ENCODE data around the gene ARMH4. TPM values are rescaled to one million over a fixed set of nuclear protein-coding genes. Genes with fewer than 3 reads are reported as not detected.

The ARMH4 gene
- total RNA-seq, 2 experiments from 2014 or later = 0.06 TPM; not detected in 1

DNA sequence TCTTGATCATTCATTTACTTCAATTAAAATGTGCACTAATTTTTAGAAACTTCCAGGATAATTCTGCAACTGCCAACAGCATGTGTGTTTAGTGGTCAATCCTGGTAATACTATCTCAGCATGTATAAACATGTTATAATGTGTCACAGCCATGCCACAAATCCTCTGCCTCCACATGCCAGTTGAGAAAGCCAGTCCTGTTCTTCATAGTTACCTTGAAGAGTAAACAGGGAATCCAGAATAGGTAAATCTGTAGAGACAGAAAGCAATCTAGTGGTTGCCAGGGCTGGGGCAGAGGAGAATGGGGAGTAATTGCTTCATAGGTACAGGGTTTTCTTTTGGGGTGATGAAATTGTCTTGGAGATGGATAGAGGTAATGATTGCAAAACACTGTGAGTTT is 85.9 kb downstream of the ARMH4 start:
- ChIA-PET CTCF (no interaction called here), POLR2A (no interaction called here)

DNA sequence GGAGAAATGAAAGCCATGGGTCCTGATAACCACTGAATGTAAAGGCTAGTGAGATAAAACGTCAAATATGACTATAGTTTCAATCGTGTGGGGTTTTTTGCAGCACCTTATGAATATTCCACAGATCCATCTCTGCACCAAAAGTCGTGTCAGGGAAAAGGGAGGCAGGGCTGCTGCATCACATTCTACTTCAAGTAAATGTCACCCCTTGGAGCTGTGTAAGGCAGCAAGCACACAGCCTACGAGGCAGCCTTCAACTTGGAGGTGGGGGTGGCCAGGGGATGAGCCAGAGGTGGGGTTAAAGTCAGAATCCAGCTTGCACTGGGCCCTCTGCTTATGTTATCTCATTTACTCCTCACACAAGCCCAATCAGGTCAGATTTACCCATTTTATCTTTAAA is 90.4 kb downstream of the ARMH4 start:
- ChIA-PET CTCF (interaction anchor here (1.7 kb wide), 1 partner anchor 12 kb away, joined by 5 read pairs; no protein-coding TSS in a partner anchor), POLR2A (no interaction called here)

DNA sequence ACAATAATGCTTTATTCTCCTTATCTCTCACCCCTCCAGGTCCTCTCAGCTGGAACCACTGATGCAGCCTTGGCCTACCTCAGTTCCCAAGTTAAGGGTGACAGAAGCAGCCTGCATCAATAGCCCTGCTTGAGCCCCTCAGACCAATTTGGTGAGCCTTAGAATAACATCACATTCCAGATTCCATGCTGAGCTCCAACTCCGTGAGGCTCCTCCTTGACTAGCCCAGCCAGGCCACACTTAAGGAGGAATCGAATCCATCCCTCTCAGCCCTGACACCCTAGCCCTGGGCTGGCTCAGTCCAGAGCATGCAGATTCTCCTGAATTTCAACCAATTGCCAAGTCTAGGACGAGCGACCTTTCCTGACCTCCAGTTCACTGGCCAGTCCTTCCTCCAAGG is 91.1 kb downstream of the ARMH4 start:
- CTCF ChIA-PET = no interaction called here
- POLR2A ChIA-PET = no interaction called here

DNA sequence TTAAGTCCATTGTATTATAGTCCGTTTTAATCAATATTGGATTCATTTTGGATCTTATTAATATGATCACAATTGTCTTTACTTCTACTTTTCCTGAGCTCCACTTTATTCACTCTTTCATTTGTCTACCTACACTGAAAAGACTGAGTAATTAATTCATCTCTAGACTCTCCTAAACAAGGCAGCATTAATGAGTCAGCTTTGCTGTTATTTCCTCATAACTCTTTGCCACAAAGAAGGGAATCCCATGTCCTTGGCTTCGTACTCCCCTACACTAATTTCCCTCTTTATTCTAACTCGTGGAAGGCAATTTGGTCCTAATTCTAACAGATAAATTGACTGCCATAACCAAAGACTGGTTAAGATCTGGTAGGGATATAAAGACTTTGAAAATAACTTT is 91.9 kb downstream of the ARMH4 start:
- CTCF ChIA-PET = no interaction called here
- POLR2A ChIA-PET = no interaction called here

DNA sequence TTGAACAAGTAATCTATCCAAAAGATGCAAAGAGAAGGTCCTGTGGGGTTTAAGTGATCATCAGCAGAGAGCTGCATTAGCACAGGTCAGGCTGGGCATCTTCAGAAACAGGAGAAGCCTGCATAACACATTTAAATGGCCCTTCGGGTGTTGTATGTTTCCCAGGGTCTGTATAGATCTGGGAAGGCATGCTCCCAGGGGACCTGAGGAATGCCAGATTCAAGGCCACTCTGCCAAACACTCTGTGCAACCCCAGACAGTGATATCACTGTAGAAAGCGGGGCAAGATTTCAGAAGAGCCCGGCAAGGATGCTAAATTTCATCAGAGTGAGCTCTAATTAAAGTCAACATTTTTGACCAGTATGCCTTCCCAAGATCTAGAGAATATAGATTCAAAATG is 92.9 kb downstream of the ARMH4 start:
- CTCF ChIA-PET = no interaction called here
- POLR2A ChIA-PET = no interaction called here

DNA sequence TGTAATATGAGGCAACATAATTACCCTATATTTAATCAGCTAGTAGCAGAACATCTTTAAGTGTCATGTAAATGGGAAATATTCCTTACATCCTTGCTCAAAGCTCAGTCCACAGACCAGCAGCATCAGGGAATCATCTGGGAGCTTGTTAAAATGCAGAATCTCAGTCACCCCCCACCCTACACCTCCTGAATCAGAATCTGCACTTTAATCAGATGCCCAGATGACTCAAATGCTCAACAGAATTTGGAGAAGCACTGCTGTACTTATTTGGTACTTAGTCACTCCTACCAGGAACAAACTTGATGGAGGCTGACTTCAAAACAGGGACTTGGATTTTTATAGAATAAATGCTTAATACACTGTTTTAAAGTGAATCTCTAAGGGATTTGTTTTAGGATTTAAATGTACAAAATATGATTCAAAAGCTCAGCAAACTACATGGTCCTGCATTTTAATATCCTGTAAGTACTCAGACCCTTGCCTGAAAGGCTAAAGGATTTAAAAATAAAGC is 96.5 kb downstream of the ARMH4 start:
- ChIA-PET POLR2A (interaction anchor here (0.6 kb wide), 1 partner anchor 256 kb away, joined by 3 read pairs; no protein-coding TSS in a partner anchor), CTCF (no interaction called here)

DNA sequence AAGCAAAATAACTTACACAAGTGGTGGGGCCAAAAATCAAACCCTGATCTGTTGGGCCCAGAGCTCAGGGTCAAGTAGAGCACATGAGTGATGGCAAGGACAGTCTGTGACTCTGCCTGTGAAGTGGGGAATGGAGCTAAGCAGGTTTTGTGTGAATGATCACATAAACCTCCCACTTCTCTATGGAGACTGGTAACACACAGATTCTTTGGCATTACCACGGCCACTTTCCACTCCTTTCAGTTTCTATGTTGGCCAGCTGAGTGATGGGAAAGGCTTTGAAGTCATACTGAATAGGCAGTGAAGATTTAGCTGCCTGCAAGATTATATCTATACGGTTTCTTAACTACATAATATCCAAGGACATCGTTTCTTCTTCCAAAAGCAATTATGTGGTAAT is 97.9 kb downstream of the ARMH4 start:
- ChIA-PET CTCF (no interaction called here), POLR2A (no interaction called here)

DNA sequence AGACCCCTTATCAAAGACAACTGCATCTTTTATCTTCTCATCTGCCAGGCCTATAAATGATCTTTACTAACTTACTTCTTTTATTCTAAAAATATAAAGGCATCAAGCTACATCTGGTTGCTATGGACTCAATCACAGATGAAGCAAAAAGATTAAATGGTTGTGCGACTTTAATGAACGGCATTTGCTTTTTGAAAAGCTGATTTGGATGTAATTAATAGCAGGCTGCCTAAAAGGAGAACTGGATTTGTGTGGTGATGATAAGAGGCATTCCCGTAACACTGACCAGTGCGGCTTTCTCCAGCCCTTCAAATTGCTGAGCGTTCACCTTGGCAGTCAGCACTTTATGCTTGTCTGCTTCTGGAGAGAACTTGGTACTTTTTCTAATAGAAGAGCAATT is 103.8 kb downstream of the ARMH4 start:
- POLR2A ChIA-PET = no interaction called here
- CTCF ChIA-PET = no interaction called here

DNA sequence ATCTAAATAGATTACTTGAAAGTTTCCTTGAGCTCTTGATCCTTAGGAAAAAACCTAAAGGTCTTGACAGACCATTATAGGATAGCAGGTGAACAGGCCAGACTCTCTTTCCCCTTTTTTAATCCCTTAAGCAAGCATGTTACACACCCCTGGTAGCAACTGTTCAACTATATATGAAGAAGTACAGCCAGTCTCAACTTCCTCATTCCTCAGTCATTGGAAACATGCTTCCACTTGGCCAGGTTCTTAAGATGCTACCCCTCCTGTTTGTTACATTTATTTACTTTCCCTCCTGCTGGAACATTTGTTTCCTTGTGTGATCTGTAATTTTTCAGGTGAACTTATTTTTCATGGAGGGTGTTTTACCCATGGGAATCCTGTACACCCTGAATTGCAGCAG is 124.1 kb downstream of the ARMH4 start:
- POLR2A ChIA-PET = no interaction called here
- CTCF ChIA-PET = no interaction called here

DNA sequence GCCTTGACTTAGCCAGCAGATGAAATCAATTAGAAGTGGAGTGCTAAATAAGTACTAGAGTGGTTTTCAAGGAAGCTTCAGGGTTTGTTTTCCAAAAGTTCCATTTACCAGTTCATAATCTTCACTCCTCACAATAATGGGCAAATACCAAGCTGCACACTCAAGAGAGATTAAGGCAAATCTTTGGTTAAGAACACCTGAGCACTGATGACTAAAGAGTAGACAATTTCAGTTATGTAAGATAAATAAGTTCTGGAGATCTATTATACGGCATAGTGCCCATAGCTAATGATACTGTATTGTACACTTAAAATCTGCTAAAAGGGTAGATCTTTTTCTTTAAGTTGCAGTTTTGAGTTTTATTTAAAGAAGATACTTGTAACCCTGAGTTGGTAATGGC is 125.0 kb downstream of the ARMH4 start:
- ChIA-PET CTCF (no interaction called here), POLR2A (no interaction called here)

DNA sequence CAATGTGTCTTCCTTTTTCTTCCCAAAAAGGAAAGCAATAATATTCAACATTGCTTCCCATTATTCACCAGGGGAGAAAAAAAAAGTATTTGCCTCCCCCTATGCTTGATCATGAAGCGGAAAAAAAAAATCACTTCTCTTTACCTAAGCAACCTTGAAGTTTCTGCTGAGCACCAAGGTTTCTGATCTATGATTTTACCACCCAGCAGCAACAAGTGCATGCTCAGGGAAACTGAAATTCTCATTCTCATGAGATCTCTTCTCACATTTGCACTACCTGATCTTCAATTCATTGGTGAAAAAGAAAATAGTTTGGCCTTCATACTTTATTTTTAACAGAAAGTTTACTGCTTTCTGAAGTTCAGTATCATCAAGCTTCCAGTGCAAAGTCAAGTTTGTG is 125.8 kb downstream of the ARMH4 start:
- ChIA-PET POLR2A (no interaction called here), CTCF (no interaction called here)

DNA sequence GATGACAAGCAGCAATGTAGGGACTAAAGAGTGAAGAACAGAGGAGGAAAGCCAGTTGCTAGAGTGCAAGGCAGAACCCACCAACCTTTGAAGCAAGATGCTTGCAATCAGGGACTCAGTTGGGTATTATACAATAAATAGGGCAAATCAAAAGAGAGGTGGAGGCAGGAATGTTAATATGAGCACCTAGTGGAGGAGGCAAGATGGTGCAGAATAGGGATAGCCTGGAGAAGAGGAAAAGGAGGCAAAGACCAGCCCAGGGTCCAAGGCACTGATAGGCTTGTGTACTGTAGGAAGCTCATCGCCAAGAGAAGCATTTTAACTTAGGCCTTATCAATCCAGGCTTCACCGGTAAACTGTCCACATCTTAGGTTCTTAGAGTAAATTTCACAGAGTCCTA is 137.2 kb downstream of the ARMH4 start:
- ChIA-PET POLR2A (no interaction called here), CTCF (no interaction called here)

DNA sequence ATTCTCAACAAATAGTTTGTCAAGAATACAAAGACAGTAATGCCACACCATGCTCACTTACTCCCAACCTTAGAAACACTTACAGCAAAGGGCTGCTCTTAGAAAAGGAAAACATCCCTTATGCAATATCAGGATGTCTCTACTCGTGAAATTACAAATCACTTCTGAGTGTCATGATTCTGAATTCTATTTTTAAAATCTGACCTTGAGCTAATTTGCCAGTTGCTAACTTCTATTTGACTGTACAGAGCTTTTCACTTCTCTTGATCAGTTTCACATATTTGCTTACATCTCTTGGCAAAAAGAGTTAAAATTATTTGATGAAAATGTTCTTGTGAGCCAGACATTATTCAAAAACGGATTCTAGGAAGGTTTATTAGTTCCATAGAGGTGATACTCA is 149.4 kb downstream of the ARMH4 start:
- POLR2A ChIA-PET = no interaction called here
- CTCF ChIA-PET = no interaction called here

DNA sequence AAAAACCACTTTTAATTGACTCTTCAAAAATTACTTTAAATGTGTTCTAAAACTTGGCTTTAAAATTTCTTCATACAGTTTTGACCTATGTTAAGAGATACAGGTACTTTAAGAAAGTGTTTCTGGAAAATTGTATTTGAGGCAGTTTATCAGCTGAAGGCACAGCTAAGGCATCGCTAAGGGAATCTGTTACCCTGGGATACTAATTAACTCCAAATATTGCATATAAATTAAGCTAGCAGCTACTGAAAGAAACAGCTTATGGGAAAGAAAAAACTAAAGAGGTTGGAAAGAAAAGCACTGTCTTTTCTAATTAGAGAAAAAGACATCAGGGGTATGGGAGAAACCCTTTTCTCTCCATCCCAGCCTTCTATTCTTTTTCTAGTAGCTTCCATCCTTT is 152.0 kb downstream of the ARMH4 start:
- ChIA-PET CTCF (no interaction called here), POLR2A (no interaction called here)

DNA sequence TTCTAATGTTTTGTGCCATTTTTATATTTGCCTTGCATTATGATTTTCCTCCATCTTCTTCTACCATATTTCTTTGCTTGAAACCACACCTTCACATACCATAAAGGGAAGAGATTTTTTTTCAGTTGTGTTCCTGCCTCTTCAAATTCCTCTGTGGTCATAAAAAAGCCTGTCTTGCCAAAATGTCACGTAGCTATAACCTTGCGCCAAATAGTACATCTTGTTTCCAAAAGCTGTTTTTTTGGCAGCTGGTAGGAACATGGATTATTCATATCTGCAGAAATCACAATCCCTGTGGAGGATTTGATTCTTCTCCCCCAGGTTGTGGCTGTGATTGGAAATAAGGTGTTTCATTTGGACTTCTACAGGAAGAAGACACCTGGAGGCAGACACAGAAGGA is 152.5 kb downstream of the ARMH4 start:
- ChIA-PET POLR2A (no interaction called here), CTCF (no interaction called here)

DNA sequence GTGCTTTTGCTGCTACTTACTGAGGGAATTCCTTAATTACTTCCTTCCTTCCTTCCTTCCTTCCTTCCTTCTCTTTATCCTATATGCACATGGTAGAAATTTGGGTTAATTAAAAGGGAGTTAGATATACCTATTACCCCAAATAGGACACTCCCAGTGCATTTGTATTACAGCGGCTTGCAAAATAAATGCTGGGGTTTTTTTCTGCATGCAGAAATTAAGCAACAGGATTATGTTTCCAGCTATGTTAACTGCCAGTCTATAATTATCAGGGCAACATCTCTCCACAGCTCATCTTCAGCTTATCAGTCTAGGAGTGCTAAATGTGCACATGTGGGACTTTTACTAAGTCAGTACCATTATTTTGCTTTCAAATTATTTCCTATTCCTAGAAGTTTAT is 153.2 kb downstream of the ARMH4 start:
- POLR2A ChIA-PET = no interaction called here
- CTCF ChIA-PET = no interaction called here

DNA sequence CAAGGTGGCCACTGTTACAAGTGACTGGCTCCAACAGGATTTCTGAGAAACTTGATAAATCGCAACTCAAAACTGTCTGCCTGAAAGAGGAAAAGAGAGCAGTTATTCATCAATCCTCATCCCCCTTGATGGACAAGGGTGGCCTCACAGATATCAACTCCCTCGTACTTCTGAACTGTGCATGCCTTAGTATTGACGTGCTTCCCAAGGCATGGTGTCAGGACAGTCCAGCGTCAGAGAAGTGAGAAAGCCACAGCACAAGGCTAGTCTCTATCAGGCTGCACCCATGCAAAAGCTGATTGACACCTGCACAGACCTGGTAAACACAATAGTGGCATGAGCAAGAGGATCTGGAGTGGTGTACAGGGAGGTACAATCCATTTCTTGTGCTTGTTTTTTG is 160.7 kb downstream of the ARMH4 start:
- POLR2A ChIA-PET = no interaction called here
- CTCF ChIA-PET = no interaction called here

DNA sequence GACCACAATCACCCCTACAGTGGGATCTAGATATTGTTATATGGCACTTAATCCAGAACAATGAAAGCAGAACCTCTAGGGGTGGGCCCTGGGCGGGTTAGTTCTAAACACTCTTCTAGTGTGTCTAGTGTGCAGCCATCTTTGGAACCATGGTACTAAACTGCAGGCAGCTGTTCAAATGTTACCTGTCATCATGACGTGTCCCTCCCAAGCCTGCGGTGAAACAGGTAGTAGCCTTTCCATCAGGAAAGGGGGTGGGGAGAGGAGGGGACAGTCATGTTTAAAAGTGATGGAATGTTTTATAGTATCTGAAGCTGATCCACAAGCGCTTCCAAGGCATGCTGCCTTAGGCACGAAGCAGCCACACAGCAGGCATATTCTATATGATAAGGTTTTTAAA is 163.6 kb downstream of the ARMH4 start:
- CTCF ChIA-PET = no interaction called here

DNA sequence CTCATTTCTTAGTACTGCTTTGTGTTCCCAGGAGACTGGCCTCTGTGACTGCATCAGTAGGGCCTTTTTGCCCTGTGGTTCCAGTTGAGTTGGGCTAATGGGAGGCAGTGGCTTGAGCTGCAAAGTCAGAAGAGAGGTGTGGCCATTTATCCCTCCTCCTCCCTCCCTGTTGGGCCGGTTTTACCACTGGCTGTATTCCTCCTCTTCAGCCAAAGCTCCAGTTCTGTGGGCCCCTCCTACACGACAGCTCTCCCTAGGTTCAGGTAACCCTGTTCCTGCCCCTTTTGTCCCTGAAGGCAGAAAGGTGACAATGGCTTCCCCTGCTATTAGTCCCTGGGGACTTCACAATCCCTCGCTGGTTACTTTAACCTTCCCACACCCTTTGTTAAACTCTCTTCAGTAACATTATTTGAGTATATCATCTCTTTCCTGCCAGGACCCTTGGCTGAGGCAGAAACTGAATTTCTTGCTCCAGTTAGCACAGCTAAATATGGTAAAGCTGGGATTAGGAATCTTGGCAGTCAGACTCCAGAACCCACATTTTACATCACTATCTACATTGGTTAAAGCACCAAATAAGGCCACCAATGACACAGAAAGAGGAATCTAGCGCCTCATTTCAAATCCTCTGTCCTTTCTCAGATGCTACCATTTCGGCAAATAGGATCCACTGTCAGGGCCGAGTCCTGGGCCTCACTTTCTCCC is 164.3 kb downstream of the ARMH4 start:
- ChIA-PET POLR2A (no interaction called here), CTCF (no interaction called here)

More for the DNA sequence above, 163.6 kb downstream of the ARMH4 start:
- POLR2A ChIA-PET = no interaction called here

DNA sequence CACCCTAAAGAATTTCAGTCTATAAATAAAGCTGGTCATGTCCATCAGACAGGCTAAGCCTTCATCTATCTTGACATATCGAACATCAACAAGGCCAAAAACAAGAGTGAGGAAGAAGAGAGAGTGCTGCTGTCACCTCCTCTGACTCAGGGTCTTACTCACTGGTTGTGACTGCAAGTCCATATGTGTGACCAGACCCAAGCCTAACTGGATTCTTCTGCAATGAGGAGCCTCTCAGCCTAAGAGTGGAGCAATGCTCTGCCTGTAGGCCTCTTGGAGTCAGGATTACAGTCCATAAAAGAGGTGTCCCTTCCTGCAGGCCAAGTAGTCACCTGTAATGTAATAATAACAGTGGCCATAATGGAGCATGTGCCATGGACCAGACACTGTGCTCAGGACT is 165.0 kb downstream of the ARMH4 start:
- ChIA-PET POLR2A (no interaction called here), CTCF (no interaction called here)

DNA sequence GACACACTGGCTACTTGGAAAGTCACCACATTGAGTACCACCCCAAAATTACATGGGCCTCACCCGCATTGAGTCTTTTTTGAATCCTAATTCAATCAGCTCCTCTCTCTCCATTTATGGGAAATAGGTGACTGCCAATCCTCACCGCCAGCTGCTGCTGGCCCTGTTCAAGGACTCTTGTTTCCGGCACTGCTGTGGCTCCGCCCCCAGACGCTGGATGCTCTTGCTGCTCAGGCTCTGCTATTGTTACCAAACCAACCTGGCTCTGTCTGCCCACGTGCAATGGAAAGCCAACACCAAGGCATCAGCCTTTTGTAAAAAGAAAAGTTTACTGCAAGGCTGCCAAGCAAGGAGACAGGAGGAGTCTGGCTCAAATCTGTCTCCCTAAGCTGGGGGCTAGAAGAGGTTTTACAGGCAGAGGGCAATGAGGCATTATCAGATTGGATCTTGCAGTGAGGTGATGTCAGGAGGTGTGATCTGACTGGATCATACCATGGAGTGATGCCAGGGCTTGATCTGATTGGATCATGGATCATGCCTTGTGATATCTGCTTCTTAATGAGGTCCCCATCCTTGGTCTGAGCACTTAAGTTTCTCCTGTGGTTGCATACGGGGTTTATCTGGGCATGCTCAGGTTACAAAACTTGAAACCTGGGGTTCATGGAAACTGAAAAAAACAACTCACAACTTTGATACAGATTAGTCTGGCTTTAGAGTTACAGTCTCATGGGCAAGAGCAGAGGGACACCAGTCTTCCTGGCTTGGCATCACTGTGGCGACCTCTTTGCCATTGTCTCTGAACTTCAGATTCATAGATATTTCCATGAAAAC is 169.0 kb downstream of the ARMH4 start:
- CTCF ChIA-PET = no interaction called here

More for the DNA sequence above, 169.0 kb downstream of the ARMH4 start:
- POLR2A ChIA-PET = no interaction called here

Data from activated CD8-positive, alpha-beta memory T cell treated with anti-CD3 and anti-CD28 coated beads for 36 hours (primary cell).